A549 (cell line): ENCODE measurements around the gene CCDC61. TPM values are rescaled to one million over a fixed set of nuclear protein-coding genes. Genes with fewer than 3 reads are reported as not detected.

Experiments used
- ATAC-seq, 2 experiments: fragments of 200-7000 bp in 1 of 2; fragments of >200 bp in 1 of 2; cut with Nextera tagmentation in 1 of 2; cut with Tn5 transposase in 1 of 2; 3 replicates each; pipeline versions ENCODE4 v1.8.0 to v1.9.1; 2018 to 2020; ENCODE audit warnings: mild to moderate bottlenecking in 1 of 2, moderate library complexity in 1 of 2
- CTCF ChIA-PET: fragments of 300-600 bp; sonication (Branson Sonifier 250); formaldehyde crosslinking; extraction: SDS; loops from one replicate; lab custom pipeline; 2021; ENCODE audit warnings: antibody characterized with exemption, inconsistent platforms; lab: Yijun Ruan, JAX
- POLR2A ChIA-PET: fragments of 350-600 bp; formaldehyde crosslinking; extraction: SDS; loops from one replicate; lab custom pipeline; 2021; ENCODE audit warnings: antibody characterized with exemption, inconsistent platforms; lab: Yijun Ruan, JAX
- DNase-seq, 2 experiments: peaks; one replicate each; pipeline versions ENCODE4 v3.0.0 to v3.0.0-alpha.2; 2011 to 2016; ENCODE audit warnings: low read depth in 1 of 2, low spot score in 1 of 2
- FAIRE-seq: peaks from 2 replicates; lab custom pipeline; 2011; peaks lifted over from hg19 to GRCh38; lab: Jason Lieb, UNC
- H3K27ac ChIP-seq, 2 experiments: fragments of >200 bp; sonication (Bioruptor Twin); formaldehyde crosslinking; 3 replicates each; pipeline ENCODE4 v1.5.1; 2016 to 2017
- H3K4me1 ChIP-seq: fragments of >200 bp; sonication (Bioruptor Twin); formaldehyde crosslinking; 3 replicates; pipeline ENCODE4 v1.6.1; 2016
- H3K4me2 ChIP-seq: fragments of >200 bp; sonication (Bioruptor Twin); formaldehyde crosslinking; 3 replicates; pipeline ENCODE4 v1.6.1; 2016
- H3K4me3 ChIP-seq: fragments of >200 bp; sonication (Bioruptor Twin); formaldehyde crosslinking; 3 replicates; pipeline ENCODE4 v1.5.1; 2016
- H3K9me3 ChIP-seq: fragments of >200 bp; sonication (Bioruptor Twin); formaldehyde crosslinking; 3 replicates; pipeline ENCODE4 v1.6.1; 2016
- BHLHE40 ChIP-seq: IDR thresholded peaks from 2 replicates; pipeline ENCODE4 v1.6.1; 2012; ENCODE audit warnings: low read depth, low read length, inconsistent platforms
- GATA3 ChIP-seq: IDR thresholded peaks from 2 replicates; pipeline ENCODE4 v1.6.1; 2012; ENCODE audit warnings: borderline replicate concordance
- JUN ChIP-seq, 2 experiments: fragments of >200 bp; sonication (Bioruptor Twin); formaldehyde crosslinking; IDR thresholded peaks; 2 replicates in 1 of 2; 3 replicates in 1 of 2; pipeline ENCODE4 v1.6.1; 2016 to 2017
- JUNB ChIP-seq: fragments of >200 bp; sonication (Bioruptor Twin); formaldehyde crosslinking; IDR thresholded peaks from 2 replicates; pipeline ENCODE4 v1.6.1; 2016
- KDM1A ChIP-seq: fragments of 200-600 bp; sonication (generic); IDR thresholded peaks from 2 replicates; pipeline ENCODE4 v1.6.1; 2016; ENCODE audit warnings: low read depth, mild to moderate bottlenecking
- POLR2A ChIP-seq: IDR thresholded peaks from 2 replicates; pipeline ENCODE4 v1.6.1; 2012; ENCODE audit warnings: mild to moderate bottlenecking, low read length
- RARB ChIP-seq: fragments of 250-450 bp; sonication (Bioruptor Pico); IDR thresholded peaks from 2 replicates; pipeline ENCODE4 v1.8.0; 2021; ENCODE audit warnings: mild to moderate bottlenecking, moderate library complexity
- RFX5 ChIP-seq: fragments of 450-650 bp; IDR thresholded peaks from 2 replicates; pipeline ENCODE4 v1.7.1; 2014; ENCODE audit warnings: antibody characterized with exemption, mild to moderate bottlenecking, moderate library complexity
- SMC3 ChIP-seq: fragments of >200 bp; sonication (Bioruptor Twin); formaldehyde crosslinking; IDR thresholded peaks from 3 replicates; pipeline ENCODE4 v1.6.1; 2018; ENCODE audit warnings: inconsistent platforms
- WGBS: methylation state at CpG from one replicate; pipeline ENCODE4 v1.1.6; 2017; ENCODE audit errors: missing lambda C conversion rate; 5-methylcytosine and 5-hydroxymethylcytosine counted together
- polyA plus RNA-seq, 4 experiments: library from polyadenylated mRNA; depleted of rRNA in 3 of 4; stranded (reverse); fragments of >200 nt; fragmentation: RNase III in 1 of 4; extraction: RNeasy Plus Mini Kit Qiagen cat#74134 plus additional on column Dnase treatment in 1 of 4; gene quantifications; 2 replicates in 3 of 4; 3 replicates in 1 of 4; pipeline ENCODE4 v1.2.3, GENCODE V29; 2011 to 2017
- TF ChIP-seq, protein P1 (sequence below): IDR thresholded peaks from 2 replicates; pipeline ENCODE4 v1.6.1; 2012
- TF ChIP-seq, protein P2 (sequence below): fragments of >200 bp; sonication (Bioruptor Twin); formaldehyde crosslinking; IDR thresholded peaks from 3 replicates; pipeline ENCODE4 v1.5.1; 2016
- TF ChIP-seq, protein P3 (sequence below): fragments of 250-450 bp; sonication (Bioruptor Pico); IDR thresholded peaks from 2 replicates; pipeline ENCODE4 v1.5.0; 2020; ENCODE audit warnings: low read depth, mild to moderate bottlenecking, moderate library complexity
- TF ChIP-seq, protein P4 (sequence below): IDR thresholded peaks from 2 replicates; pipeline ENCODE4 v1.6.1; 2012; ENCODE audit warnings: low read depth, borderline replicate concordance
- TF ChIP-seq, protein P5 (sequence below): IDR thresholded peaks from 2 replicates; pipeline ENCODE4 v1.6.1; 2012

Gene CCDC61
- polyA plus RNA-seq, 2 of the 4 experiments (the other 2 are of a cell fraction), result 3.2 to 8.2 TPM

DNA sequence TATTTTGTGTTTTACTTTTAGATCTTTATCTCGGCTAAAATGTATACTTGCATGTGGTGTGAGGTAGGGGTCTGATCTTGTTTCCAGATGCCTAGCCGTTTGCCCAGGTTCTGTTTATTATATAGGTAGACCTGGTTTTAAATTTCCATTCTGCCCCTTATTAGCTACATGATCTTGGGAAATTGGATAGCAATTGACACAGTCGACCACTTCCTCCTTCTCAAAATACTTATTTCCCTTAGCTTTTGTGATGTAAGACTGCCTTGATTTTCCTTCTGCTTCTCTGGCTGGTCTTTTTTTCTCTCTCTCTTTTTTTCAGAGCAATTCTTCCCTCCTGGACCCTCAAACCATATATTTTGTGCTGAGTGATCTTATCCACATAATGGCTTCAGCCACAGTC lies 30.6 kb downstream of the CCDC61 start:
- CTCF ChIA-PET, result interaction anchor here (0.5 to 23.2 kb wide), 13 partner anchors 8 to 516 kb away, joined by 3 to 1009 read pairs (median 42); partner anchors contain the start of gene IGFL4
- Histone ChIP-seq H3K9me3 (no peaks in the 10 kb centered on the region), H3K4me2 (no peak overlapping the region), H3K4me3 (no peak overlapping the region), H3K27ac (no peak overlapping the region)
- 65% methylated on average over 3 of the region's 3 CpGs for WGBS
- no peak for TF ChIP-seq JUN (IDR thresholded peaks at IDR 0.05)
- TF ChIP-seq, protein P1, sequence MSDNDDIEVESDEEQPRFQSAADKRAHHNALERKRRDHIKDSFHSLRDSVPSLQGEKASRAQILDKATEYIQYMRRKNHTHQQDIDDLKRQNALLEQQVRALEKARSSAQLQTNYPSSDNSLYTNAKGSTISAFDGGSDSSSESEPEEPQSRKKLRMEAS, result no peak
- TF ChIP-seq, protein P2, sequence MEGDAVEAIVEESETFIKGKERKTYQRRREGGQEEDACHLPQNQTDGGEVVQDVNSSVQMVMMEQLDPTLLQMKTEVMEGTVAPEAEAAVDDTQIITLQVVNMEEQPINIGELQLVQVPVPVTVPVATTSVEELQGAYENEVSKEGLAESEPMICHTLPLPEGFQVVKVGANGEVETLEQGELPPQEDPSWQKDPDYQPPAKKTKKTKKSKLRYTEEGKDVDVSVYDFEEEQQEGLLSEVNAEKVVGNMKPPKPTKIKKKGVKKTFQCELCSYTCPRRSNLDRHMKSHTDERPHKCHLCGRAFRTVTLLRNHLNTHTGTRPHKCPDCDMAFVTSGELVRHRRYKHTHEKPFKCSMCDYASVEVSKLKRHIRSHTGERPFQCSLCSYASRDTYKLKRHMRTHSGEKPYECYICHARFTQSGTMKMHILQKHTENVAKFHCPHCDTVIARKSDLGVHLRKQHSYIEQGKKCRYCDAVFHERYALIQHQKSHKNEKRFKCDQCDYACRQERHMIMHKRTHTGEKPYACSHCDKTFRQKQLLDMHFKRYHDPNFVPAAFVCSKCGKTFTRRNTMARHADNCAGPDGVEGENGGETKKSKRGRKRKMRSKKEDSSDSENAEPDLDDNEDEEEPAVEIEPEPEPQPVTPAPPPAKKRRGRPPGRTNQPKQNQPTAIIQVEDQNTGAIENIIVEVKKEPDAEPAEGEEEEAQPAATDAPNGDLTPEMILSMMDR, result no peak
- TF ChIP-seq, all 56 proteins: peak for 0
- POLR2A ChIA-PET, result interaction anchor here (1.3 kb wide), 1 partner anchor 50 kb away, joined by 4 read pairs; no protein-coding TSS in a partner anchor
- FAIRE-seq, result no peak
- no peak for DNase-seq
- H3K4me1 ChIP-seq, result no peaks in the 10 kb centered on the region; the same call in 2 of the 3 replicates
- ATAC-seq, result no peak

DNA sequence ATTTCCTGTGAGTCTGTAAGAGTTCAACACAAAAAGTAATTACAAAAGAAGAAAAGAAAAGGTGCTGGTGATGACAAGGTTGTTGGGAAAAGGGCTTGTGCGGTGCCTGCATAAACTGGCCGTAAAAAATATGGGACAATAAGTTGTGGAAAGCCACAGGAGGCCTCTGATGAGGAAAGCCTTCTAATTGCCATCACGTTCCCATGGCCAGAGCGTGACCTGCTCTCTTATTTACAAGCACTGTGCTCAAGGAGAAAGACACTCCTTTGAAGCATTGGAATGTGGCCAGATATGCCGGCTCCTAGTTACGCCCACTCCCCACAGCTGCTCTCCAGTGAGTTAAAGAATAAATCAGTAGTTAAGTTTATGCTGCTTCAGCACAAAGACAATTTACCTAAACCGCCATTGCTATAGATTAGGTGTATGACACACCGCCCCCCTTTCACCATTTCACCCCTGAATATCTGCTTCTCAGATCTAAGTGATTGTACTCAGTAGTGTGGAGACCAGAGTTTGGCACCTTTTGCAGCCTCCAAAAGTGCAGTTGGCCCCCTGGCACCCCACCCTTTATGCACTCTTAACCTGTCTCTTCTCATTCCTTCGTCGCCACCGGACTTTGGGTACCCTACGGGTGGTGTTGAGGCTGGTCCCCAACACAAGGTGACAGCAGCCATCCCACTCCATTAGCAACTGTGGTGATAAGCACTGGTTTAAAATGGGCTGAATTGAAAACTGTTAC lies 35.7 kb downstream of the CCDC61 start:
- Histone ChIP-seq H3K27ac (peak overlapping the region in 1 of 2 experiments; percentile 39; a peak in 3 of 6 replicates), H3K4me1 (no peaks in the 10 kb centered on the region; the same call in 2 of the 3 replicates), H3K9me3 (no peaks in the 10 kb centered on the region), H3K4me2 (no peak overlapping the region), H3K4me3 (no peak overlapping the region)
- no peak for FAIRE-seq
- TF ChIP-seq SMC3 (no peak), BHLHE40 (no peak), RARB (CRISPR knock-in tag) (no peak)
- DNase-seq, result no peak
- CTCF ChIA-PET, result interaction anchor here (2.5 to 23.2 kb wide), 3 partner anchors 21 to 49 kb away, joined by 8 to 1009 read pairs (median 713); partner anchors contain the start of gene IGFL4
- no peak for ATAC-seq
- WGBS, result 77% methylated on average over 12 of the region's 12 CpGs
- POLR2A ChIA-PET, result no interaction called here

GRCh38 chr19:46031781-46032596 lies 36.7 kb downstream of the CCDC61 start:
- POLR2A ChIA-PET, result interaction anchor here (1.6 kb wide), 1 partner anchor 45 kb away, joined by 4 read pairs; no protein-coding TSS in a partner anchor
- CTCF ChIA-PET, result interaction anchor here (0.9 to 23.2 kb wide), 11 partner anchors 12 to 511 kb away, joined by 3 to 1009 read pairs (median 7); partner anchors contain the start of gene IGFL4
- no peaks in the 10 kb centered on the region for H3K9me3 ChIP-seq
- TF ChIP-seq KDM1A (no peak), JUNB (no peak), POLR2A (no peak), RFX5 (no peak), GATA3 (no peak)
- TF ChIP-seq, protein P3, sequence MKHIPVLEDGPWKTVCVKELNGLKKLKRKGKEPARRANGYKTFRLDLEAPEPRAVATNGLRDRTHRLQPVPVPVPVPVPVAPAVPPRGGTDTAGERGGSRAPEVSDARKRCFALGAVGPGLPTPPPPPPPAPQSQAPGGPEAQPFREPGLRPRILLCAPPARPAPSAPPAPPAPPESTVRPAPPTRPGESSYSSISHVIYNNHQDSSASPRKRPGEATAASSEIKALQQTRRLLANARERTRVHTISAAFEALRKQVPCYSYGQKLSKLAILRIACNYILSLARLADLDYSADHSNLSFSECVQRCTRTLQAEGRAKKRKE (CRISPR knock-in tag), result no peak
- TF ChIP-seq, protein P4, sequence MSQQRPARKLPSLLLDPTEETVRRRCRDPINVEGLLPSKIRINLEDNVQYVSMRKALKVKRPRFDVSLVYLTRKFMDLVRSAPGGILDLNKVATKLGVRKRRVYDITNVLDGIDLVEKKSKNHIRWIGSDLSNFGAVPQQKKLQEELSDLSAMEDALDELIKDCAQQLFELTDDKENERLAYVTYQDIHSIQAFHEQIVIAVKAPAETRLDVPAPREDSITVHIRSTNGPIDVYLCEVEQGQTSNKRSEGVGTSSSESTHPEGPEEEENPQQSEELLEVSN, result no peak
- TF ChIP-seq, protein P5, sequence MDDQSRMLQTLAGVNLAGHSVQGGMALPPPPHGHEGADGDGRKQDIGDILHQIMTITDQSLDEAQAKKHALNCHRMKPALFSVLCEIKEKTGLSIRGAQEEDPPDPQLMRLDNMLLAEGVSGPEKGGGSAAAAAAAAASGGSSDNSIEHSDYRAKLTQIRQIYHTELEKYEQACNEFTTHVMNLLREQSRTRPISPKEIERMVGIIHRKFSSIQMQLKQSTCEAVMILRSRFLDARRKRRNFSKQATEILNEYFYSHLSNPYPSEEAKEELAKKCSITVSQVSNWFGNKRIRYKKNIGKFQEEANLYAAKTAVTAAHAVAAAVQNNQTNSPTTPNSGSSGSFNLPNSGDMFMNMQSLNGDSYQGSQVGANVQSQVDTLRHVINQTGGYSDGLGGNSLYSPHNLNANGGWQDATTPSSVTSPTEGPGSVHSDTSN, result no peak
- TF ChIP-seq, all 56 proteins: peak for 0
- FAIRE-seq (no peak), ATAC-seq (no peak), DNase-seq (no peak)
- WGBS, result 70% methylated on average over 5 of the region's 5 CpGs
- Histone ChIP-seq H3K27ac (peak overlapping the region in 1 of 2 experiments; percentile 39; a peak in 3 of 6 replicates), H3K4me2 (no peak overlapping the region), H3K4me1 (no peaks in the 10 kb centered on the region; the same call in 2 of the 3 replicates), H3K4me3 (no peak overlapping the region)
